IMR-90 (cell line): Measurements from ENCODE around the gene TMEM205. TPM values are rescaled to one million over a fixed set of nuclear protein-coding genes. Genes with fewer than 3 reads are reported as not detected.
A peak's percentile ranks its signal among the peaks of the same experiment; 100 is the strongest.

Experiments used
- ELK1 ChIP-seq: fragments of 150-350 bp; IDR thresholded peaks from 2 replicates; pipeline ENCODE4 v1.6.1; 2016; ENCODE audit warnings: low read depth, mild to moderate bottlenecking, low read length, moderate library complexity, borderline replicate concordance
- FOS ChIP-seq: fragments of 150-350 bp; IDR thresholded peaks from 2 replicates; pipeline ENCODE4 v1.6.1; 2016; ENCODE audit warnings: low read depth, low read length
- polyA plus RNA-seq, 3 experiments: library from polyadenylated mRNA; depleted of rRNA; stranded (reverse); fragments of >200 nt; gene quantifications; 2 replicates each; pipeline ENCODE4 v1.2.3, GENCODE V29; 2012; ENCODE audit warnings: low replicate concordance in 1 of 3
- total RNA-seq: library from RNA; depleted of rRNA; stranded (reverse); fragments of >200 nt; gene quantifications from 2 replicates; pipeline ENCODE4 v1.2.3, GENCODE V29; 2012

Gene TMEM205
- total and polyA plus RNA-seq, 2 of the 4 experiments (the other 2 are of a cell fraction) = 110 to 136 TPM

- no peak for TF ChIP-seq ELK1
- TF ChIP-seq FOS = 0 out of 2 replicates have a peak, but pooled peaks have one; percentile 15
Observed at GRCh38 chr19:11380653-11381537, 34.8 kb upstream of the TMEM205 start (continued).
